Vagina (tissue), 2 donors: ENCODE measurements around the gene TMEM222. TPM values are rescaled to one million over a fixed set of nuclear protein-coding genes. Genes with fewer than 3 reads are reported as not detected.
A peak's percentile ranks its signal among the peaks of the same experiment; 100 is the strongest.

Source experiments
- DNase-seq, 2 donors: peaks; one replicate each; pipeline ENCODE4 v3.0.0-alpha.2; 2017; ENCODE audit errors: extremely low spot score in 2 of 2
- H3K27ac ChIP-seq: fragments of 200-600 bp; sonication (generic); one replicate; pipeline ENCODE4 v1.5.1; 2019
- H3K27me3 ChIP-seq: fragments of 200-600 bp; sonication (generic); one replicate; pipeline ENCODE4 v1.5.1; 2019
- H3K36me3 ChIP-seq, 2 donors: fragments of 200-600 bp; sonication (generic); one replicate each; pipeline ENCODE4 v1.5.1; 2017 to 2019
- H3K4me1 ChIP-seq: fragments of 200-600 bp; sonication (generic); one replicate; pipeline ENCODE4 v1.5.1; 2019
- H3K4me3 ChIP-seq, 2 donors: fragments of 200-600 bp; sonication (generic); 1 replicate in 1 of 2; 2 replicates in 1 of 2; pipeline ENCODE4 v1.5.1; 2016 to 2019
- H3K9me3 ChIP-seq: fragments of 200-600 bp; sonication (generic); one replicate; pipeline ENCODE4 v1.5.1; 2019
- POLR2A ChIP-seq, 2 donors: fragments of 450-650 bp; IDR thresholded peaks; one replicate each; pipeline ENCODE4 v1.6.1; 2017; ENCODE audit warnings: antibody characterized with exemption in 2 of 2, mild to moderate bottlenecking in 2 of 2, moderate library complexity in 2 of 2
- POLR2AphosphoS5 ChIP-seq, 2 donors: sonication (generic); formaldehyde crosslinking; IDR thresholded peaks; one replicate each; pipeline ENCODE4 v1.9.0; 2017; ENCODE audit warnings: antibody characterized with exemption in 2 of 2, mild to moderate bottlenecking in 2 of 2, low read depth in 1 of 2; ENCODE audit not compliant: insufficient read depth in 1 of 2
- intact Hi-C: fragments of 100-400 bp; cut with DNase I; formaldehyde crosslinking; loops from one replicate; pipeline ENCODE4 v1.15.1; 2023
- total RNA-seq: library from RNA; depleted of rRNA; stranded (reverse); fragments of >200 nt; gene quantifications from one replicate; pipeline ENCODE4 v1.2.3, GENCODE V29; 2016
- TF ChIP-seq, protein P1 (sequence below), 3 experiments: fragments of 450-650 bp in 2 of 3; fragments of 200-600 bp in 1 of 3; sonication (generic) in 1 of 3; IDR thresholded peaks; one replicate each; pipeline ENCODE4 v1.5.1; 2017 to 2019; ENCODE audit warnings: antibody characterized with exemption in 3 of 3, mild to moderate bottlenecking in 2 of 3, moderate library complexity in 2 of 3

The TMEM222 gene
- total RNA-seq, 1 donor from 2014 or later, result 30.7 TPM

- Histone ChIP-seq H3K4me3 (no peak overlapping the region), H3K36me3 (peaks cover 0 to 45% of the 10 kb centered on the region in 2 donors), H3K27ac (no peak overlapping the region), H3K9me3 (no peaks in the 10 kb centered on the region), H3K27me3 (no peaks in the 10 kb centered on the region), H3K4me1 (peaks cover 12% of the 10 kb centered on the region)
- no peak for DNase-seq
- intact Hi-C loops, result no loop called here
- TF ChIP-seq, protein P1, sequence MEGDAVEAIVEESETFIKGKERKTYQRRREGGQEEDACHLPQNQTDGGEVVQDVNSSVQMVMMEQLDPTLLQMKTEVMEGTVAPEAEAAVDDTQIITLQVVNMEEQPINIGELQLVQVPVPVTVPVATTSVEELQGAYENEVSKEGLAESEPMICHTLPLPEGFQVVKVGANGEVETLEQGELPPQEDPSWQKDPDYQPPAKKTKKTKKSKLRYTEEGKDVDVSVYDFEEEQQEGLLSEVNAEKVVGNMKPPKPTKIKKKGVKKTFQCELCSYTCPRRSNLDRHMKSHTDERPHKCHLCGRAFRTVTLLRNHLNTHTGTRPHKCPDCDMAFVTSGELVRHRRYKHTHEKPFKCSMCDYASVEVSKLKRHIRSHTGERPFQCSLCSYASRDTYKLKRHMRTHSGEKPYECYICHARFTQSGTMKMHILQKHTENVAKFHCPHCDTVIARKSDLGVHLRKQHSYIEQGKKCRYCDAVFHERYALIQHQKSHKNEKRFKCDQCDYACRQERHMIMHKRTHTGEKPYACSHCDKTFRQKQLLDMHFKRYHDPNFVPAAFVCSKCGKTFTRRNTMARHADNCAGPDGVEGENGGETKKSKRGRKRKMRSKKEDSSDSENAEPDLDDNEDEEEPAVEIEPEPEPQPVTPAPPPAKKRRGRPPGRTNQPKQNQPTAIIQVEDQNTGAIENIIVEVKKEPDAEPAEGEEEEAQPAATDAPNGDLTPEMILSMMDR (IDR thresholded peaks at IDR 0.05), result no peak
- TF ChIP-seq POLR2A (IDR thresholded peaks at IDR 0.05) (no peak), POLR2AphosphoS5 (IDR thresholded peaks at IDR 0.05; ENCODE audit: insufficient read depth in 1 of 2, low read depth in 1 of 2) (no peak)
These were observed 14.8 kb downstream of the TMEM222 start for GRCh38 chr1:27336756-27337155.

GRCh38 chr1:27338751-27339150 is 16.8 kb downstream of the TMEM222 start:
- Histone ChIP-seq H3K36me3 (peaks cover 0 to 34% of the 10 kb centered on the region in 2 donors), H3K4me1 (peaks cover 18% of the 10 kb centered on the region), H3K27me3 (no peaks in the 10 kb centered on the region), H3K27ac (no peak overlapping the region), H3K9me3 (no peaks in the 10 kb centered on the region), H3K4me3 (no peak overlapping the region)
- intact Hi-C loops, result no loop called here
- TF ChIP-seq POLR2A (IDR thresholded peaks at IDR 0.05) (no peak), POLR2AphosphoS5 (IDR thresholded peaks at IDR 0.05; ENCODE audit: insufficient read depth in 1 of 2, low read depth in 1 of 2) (no peak)
- TF ChIP-seq, protein P1 (IDR thresholded peaks at IDR 0.05), result no peak
- no peak for DNase-seq

GRCh38 chr1:27339213-27339612 is 17.2 kb downstream of the TMEM222 start:
- intact Hi-C loops, result no loop called here
- DNase-seq, result no peak
- H3K4me1 ChIP-seq, result peaks cover 18% of the 10 kb centered on the region
- H3K4me3 ChIP-seq, result no peak overlapping the region
- H3K9me3 ChIP-seq, result no peaks in the 10 kb centered on the region
- no peak overlapping the region for H3K27ac ChIP-seq
- TF ChIP-seq, protein P1 (IDR thresholded peaks at IDR 0.05), result no peak
- TF ChIP-seq POLR2AphosphoS5 (IDR thresholded peaks at IDR 0.05; ENCODE audit: insufficient read depth in 1 of 2, low read depth in 1 of 2) (no peak), POLR2A (IDR thresholded peaks at IDR 0.05) (no peak)
- H3K27me3 ChIP-seq, result no peaks in the 10 kb centered on the region
- H3K36me3 ChIP-seq, result peaks cover 0 to 30% of the 10 kb centered on the region in 2 donors

DNA sequence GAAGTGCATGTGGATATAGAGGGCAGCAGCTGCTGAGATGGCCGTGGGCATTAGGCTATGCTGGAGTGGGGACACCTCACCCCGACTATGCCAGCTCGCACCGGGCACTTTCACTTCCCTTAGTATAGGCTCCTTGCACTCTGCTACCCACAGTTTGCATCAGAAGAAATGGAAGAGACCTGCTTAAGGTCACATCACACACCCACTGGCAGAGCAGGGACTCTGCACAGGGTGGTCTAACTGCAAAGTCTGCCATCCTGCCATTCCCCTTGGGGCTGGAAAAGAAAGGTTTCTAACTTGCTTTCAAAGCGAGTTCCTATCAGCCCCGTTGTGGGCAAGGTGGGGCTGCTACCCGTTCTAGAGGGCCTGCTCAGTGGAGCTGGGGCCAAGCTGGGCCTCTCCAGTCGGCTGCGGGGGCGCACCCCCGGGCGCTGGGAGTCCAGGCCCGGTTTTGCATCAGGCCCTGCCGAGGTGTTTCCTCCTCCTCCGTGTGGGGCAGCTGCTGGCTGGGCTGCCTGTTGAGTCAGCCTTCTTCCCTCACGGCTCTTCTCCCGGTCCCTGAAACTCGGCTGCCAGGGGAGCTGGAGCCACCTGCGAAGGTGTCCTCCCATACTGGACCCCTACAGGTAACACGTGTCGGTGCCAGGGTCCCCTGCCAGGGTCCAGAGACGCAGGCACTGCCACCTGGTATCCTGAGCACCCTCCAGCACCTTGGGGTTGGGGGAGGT is 19.7 kb downstream of the TMEM222 start, which contains the start of gene SYTL1:
Gene SYTL1, plus strand, starts transcription at position 498 of the 728 bp plus-strand sequence. CDS start 3,313 bp downstream, outside the sequence.
- no peak for DNase-seq
- Histone ChIP-seq H3K4me3 (peak within 1 kb of the TSS; percentile 34 to 50), H3K27ac (peak within 1 kb of the TSS; percentile 76), H3K9me3 (no peaks in the 10 kb centered on the region), H3K27me3 (no peaks in the 10 kb centered on the region), H3K4me1 (peaks cover 20% of the 10 kb centered on the region), H3K36me3 (peaks cover 0 to 7% of the 10 kb centered on the region in 2 donors)
- TF ChIP-seq, protein P1 (IDR thresholded peaks at IDR 0.05), result no peak
- peak in 1 of 2 donors; percentile 33 for TF ChIP-seq POLR2AphosphoS5 (IDR thresholded peaks at IDR 0.05; ENCODE audit: insufficient read depth in 1 of 2, low read depth in 1 of 2)
- intact Hi-C loops, result no loop called here

DNA sequence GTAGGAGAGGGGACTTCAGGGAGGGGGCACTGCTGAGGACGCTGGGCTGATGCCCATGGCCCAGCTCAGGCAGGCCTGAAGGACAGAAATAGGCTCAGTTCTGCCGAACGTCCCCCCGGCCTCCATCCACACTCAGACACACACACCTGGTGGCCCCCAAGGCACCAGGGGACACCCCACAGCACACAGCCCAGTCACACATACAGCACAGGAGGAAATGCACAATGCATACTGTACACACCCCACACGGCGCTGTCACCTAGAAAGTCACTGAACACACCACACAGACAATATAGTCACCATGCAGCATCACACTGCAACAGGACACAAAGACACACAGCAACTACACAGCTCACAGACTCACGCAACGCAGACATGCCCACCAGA is 20.4 kb downstream of the TMEM222 start:
- Histone ChIP-seq H3K27ac (peak overlapping the region; percentile 76), H3K36me3 (no peaks in the 10 kb centered on the region), H3K9me3 (no peaks in the 10 kb centered on the region), H3K4me3 (peak overlapping the region; percentile 34 to 50), H3K27me3 (no peaks in the 10 kb centered on the region), H3K4me1 (peaks cover 27% of the 10 kb centered on the region)
- no peak for DNase-seq
- intact Hi-C loops, result no loop called here
- TF ChIP-seq POLR2A (IDR thresholded peaks at IDR 0.05), result no peak
- TF ChIP-seq, protein P1 (IDR thresholded peaks at IDR 0.05), result no peak
- TF ChIP-seq POLR2AphosphoS5 (IDR thresholded peaks at IDR 0.05; ENCODE audit: insufficient read depth in 1 of 2, low read depth in 1 of 2), result no peak
